BLaER1 treated with 17β-estradiol and CSF1 and Interleukin-3, amounts not matched to agents 10 nM and 100 nM (cell line): ENCODE measurements around the gene PNPLA7.
"Not testable (repeated sequence)": the region's sequence is repeated elsewhere in the genome, so short reads cannot be mapped to it uniquely, and the experiment has no call there.

Source experiments
- H3K27ac ChIP-seq, 11 experiments: shearing (Covaris generic); formaldehyde crosslinking; 2 replicates each; pipeline ENCODE4 v1.8.1; 2022
- H3K27me3 ChIP-seq, 11 experiments: shearing (Covaris generic); formaldehyde crosslinking; 2 replicates each; pipeline ENCODE4 v1.8.1; 2022
- H3K36me3 ChIP-seq, 11 experiments: shearing (Covaris generic); formaldehyde crosslinking; 2 replicates each; pipeline ENCODE4 v1.8.1; 2022
- H3K4me1 ChIP-seq, 10 experiments: shearing (Covaris generic); formaldehyde crosslinking; 2 replicates each; pipeline ENCODE4 v1.8.1; 2022
- H3K4me2 ChIP-seq, 11 experiments: shearing (Covaris generic); formaldehyde crosslinking; 2 replicates each; pipeline ENCODE4 v1.8.1; 2022
- H3K4me3 ChIP-seq, 10 experiments: shearing (Covaris generic); formaldehyde crosslinking; 2 replicates each; pipeline ENCODE4 v1.8.1; 2022
- H3K9ac ChIP-seq, 11 experiments: shearing (Covaris generic); formaldehyde crosslinking; 2 replicates each; pipeline ENCODE4 v1.8.1; 2022
- H3K9me3 ChIP-seq, 11 experiments: shearing (Covaris generic); formaldehyde crosslinking; replicated peaks in 1 of 11; 2 replicates each; pipeline ENCODE4 v1.8.1; 2022
- H4K20me1 ChIP-seq, 11 experiments: shearing (Covaris generic); formaldehyde crosslinking; 2 replicates each; pipeline ENCODE4 v1.8.1; 2022
- Cebpa-rat ChIP-seq, 11 experiments: shearing (Covaris generic); IDR thresholded peaks; 2 replicates each; pipeline ENCODE4 v1.8.1; 2022

PNPLA7 gene

DNA sequence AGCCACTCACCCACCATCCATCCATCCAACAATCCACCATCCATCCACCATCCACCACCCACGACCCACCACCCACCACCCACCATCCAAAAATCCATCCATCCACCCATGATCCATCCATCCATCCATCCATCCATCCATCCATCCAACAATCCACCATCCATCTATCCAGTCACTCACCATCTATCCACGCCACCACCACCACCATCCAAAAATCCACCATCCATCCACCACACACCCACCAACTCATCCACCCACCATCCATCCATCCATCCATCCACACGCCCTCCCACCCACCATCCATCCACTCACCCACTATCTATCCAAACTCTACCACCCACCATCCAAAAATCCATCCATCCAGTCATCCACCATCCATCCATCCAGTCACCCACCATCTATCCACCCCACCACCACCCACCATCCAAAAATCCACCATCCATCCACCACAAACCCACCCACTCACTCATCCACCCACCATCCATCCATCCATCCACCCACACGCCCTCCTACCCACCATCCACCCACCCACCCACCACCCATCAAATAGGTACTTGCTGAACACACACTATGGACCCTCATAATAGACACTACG is 19.5 kb upstream of the PNPLA7 start:
- no peak overlapping the region for H3K27ac ChIP-seq
- no peak overlapping the region for H3K4me2 ChIP-seq
- peaks cover 39 to 57% (median 49%) of the 10 kb centered on the region in 11 experiments for H3K36me3 ChIP-seq

DNA sequence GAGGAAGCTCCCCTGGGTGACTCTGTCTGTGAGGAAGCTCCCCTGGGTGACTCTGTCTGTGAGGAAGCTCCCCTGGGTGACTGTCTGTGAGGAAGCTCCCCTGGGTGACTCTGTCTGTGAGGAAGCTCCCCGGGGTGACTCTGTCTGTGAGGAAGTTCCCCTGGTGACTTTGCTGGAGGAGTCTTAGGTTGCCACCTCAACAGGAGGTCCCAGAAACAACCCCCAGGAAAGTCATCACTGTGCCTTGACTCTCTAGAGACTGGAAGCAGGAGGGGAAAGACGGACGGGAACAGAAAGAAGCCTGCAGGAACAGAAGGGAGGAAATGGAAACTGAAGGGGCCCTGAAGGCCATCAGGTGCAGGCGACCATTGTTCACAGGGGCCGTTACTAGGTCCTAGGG is 18.2 kb upstream of the PNPLA7 start:
- peak overlapping the region in 4 of 11 experiments; percentile 4 to 28 (median 8); a peak in 4 of 22 replicates for H3K4me2 ChIP-seq
- H3K27ac ChIP-seq: peak overlapping the region in 2 of 11 experiments; percentile 7 to 13; a peak in 2 of 22 replicates
- peaks cover 0 to 20% (median 17%) of the 10 kb centered on the region in 10 experiments; a peak in 16 of 20 replicates for H3K4me1 ChIP-seq
- H3K36me3 ChIP-seq: peaks cover 39 to 57% (median 49%) of the 10 kb centered on the region in 11 experiments
- H3K27me3 ChIP-seq, H3K9ac ChIP-seq, H3K4me3 ChIP-seq: not testable (repeated sequence)
- H4K20me1 ChIP-seq: peaks cover 0 to 58% (median 24%) of the 10 kb centered on the region in 11 experiments; a peak in 15 of 22 replicates
- H3K9me3 ChIP-seq: peaks cover 0 to 22% (median 0%) of the 10 kb centered on the region in 11 experiments; a peak in 5 of 22 replicates

More for the DNA sequence above, 19.5 kb upstream of the PNPLA7 start:
- peaks cover 2 to 12% (median 10%) of the 10 kb centered on the region in 10 experiments; a peak in 19 of 20 replicates for H3K4me1 ChIP-seq
- H3K27me3 ChIP-seq: no peaks in the 10 kb centered on the region
- H3K9me3 ChIP-seq: peaks cover 0 to 13% (median 0%) of the 10 kb centered on the region in 11 experiments; a peak in 5 of 22 replicates
- no peak for TF ChIP-seq Cebpa-rat (IDR thresholded peaks at IDR 0.05)
- no peak overlapping the region for H3K4me3 ChIP-seq
- H3K9ac ChIP-seq: no peak overlapping the region
- H4K20me1 ChIP-seq: peaks cover 0 to 57% (median 23%) of the 10 kb centered on the region in 11 experiments; a peak in 18 of 22 replicates

DNA sequence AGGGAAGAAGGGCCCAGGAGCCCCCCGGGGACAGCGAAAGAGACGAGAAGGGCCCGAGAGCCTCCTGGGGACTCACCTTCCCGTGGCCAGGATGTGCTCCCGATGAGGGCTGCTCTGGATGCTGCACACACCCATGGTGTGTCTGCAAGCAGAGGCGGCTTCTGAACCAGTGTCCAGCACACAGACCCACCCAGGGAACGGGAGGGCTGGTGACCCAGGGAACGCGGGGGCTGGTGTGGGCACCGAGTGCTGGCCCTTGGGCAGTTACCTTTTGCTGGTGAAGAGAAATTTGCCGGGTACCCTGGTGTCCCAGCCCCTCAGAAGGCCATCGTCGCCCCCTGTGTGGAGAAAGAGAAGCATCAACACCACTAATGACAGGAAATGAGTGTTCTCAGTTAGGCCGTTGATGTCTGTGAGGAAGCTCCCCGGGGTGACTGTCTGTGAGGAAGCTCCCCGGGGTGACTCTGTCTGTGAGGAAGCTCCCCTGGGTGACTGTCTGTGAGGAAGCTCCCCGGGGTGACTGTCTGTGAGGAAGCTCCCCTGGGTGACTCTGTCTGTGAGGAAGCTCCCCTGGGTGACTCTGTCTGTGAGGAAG is 14.7 kb upstream of the PNPLA7 start:
- Histone ChIP-seq H3K4me1 (peaks cover 0 to 20% (median 17%) of the 10 kb centered on the region in 10 experiments; a peak in 16 of 20 replicates), H3K36me3 (peaks cover 40 to 56% (median 48%) of the 10 kb centered on the region in 11 experiments), H3K9me3 (peaks cover 0 to 22% (median 0%) of the 10 kb centered on the region in 11 experiments; a peak in 5 of 22 replicates), H3K27me3 (no peaks in the 10 kb centered on the region), H3K4me3 (no peak overlapping the region), H3K9ac (peak overlapping the region in 2 of 11 experiments; percentile 4 to 27; a peak in 3 of 22 replicates), H4K20me1 (peaks cover 0 to 49% (median 10%) of the 10 kb centered on the region in 11 experiments; a peak in 16 of 22 replicates), H3K27ac (peak overlapping the region in 7 of 11 experiments; percentile 18 to 47 (median 36); a peak in 11 of 22 replicates), H3K4me2 (peak overlapping the region in 6 of 11 experiments; percentile 31 to 59 (median 42); a peak in 10 of 22 replicates)
- no peak for TF ChIP-seq Cebpa-rat (IDR thresholded peaks at IDR 0.05)

DNA sequence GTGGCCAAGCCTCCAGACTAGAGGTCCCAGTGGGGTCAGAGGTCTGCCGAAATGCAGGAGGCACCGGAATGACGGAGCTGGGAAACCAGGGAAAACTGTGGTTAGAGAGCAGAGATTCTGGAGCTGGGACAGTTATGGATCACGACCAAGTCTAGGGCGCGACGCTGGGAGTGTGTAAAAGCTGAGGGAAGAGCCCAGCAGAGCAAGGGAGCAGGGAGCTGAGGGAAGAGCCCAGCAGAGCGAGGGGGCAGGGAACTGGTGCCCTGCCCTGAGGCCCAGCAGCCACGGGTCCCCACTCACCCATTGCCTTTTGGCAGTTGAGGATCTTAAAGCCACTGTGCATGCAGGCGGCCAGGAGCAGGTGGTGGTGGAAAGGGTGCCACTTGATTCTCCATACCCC is 13.9 kb upstream of the PNPLA7 start:
- Histone ChIP-seq H3K4me1 (peaks cover 0 to 20% (median 17%) of the 10 kb centered on the region in 10 experiments; a peak in 16 of 20 replicates), H3K27ac (no peak overlapping the region; a peak in 2 of 22 replicates), H3K9me3 (peaks cover 0 to 22% (median 0%) of the 10 kb centered on the region in 11 experiments; a peak in 5 of 22 replicates), H3K4me2 (peak overlapping the region in 3 of 11 experiments; percentile 31 to 55 (median 43); a peak in 4 of 22 replicates), H3K36me3 (peaks cover 45 to 63% (median 55%) of the 10 kb centered on the region in 11 experiments), H3K9ac (no peak overlapping the region), H3K27me3 (no peaks in the 10 kb centered on the region), H3K4me3 (no peak overlapping the region), H4K20me1 (peaks cover 0 to 45% (median 10%) of the 10 kb centered on the region in 11 experiments; a peak in 16 of 22 replicates)
- TF ChIP-seq Cebpa-rat (IDR thresholded peaks at IDR 0.05): no peak

DNA sequence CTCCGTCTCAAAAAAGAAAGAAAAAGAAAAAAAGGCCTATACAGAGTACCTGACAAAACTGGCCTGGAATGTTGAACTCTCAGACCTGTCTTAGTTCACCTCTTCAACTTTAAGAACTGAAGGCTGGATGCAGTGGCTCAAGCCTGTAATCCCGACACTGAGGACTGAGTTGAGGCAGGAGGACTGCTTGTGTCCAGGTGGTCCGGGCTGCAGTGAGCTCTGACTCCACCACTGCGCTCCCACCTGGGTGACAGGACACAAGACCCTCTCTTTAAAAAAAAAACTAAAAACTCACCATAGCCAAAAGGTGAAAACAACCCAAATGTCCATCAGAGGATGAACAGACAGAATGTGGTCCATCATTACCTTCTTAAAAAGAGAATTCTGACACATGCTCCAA is 7.9 kb upstream of the PNPLA7 start:
- Histone ChIP-seq H3K9me3 (0 out of 22 replicates have a peak, but pooled peaks cover 0 to 4% (median 0%) of the 10 kb centered on the region in 11 experiments), H3K36me3 (peaks cover 72 to 98% (median 86%) of the 10 kb centered on the region in 11 experiments), H3K27me3 (no peaks in the 10 kb centered on the region)

DNA sequence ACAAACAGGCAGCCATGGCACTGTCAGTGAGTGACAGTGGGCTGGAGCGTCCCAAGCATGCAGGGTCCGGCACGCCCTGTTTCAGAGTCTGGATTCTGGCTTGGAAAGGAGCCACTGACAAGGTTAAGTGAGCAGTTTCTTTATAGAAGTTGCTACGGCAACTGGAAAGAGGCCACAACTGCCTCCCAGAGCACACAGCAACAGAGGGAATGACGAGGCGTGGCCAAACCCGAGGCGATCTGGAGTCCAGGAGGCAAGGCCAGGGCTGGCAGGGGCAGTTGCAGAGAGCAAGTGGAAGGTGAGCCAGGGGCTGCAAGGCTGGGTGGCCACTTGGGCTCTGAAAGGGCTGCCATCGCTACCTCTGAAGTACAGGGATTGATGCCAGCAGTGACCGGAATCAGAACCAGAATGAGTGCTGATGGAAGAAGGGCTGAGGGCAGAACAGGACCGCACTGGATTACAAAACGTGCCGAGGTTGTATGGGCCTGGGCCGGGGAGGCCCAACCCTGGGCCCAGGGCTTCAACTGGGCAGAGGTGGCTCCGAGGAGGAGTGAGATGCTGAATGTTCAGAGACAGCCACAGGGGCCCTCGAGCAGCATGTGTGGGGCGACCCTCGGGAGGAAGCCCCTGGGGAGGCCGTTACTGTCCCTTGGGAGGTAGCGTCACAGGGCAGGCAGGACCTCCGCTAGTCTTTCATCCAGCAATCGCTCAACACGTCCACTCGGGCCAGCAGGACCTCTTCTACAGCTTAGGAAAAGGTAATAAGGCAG is 6.1 kb upstream of the PNPLA7 start:
- peak overlapping the region in 3 of 11 experiments; percentile 9 to 22 (median 14); a peak in 3 of 22 replicates for H3K9ac ChIP-seq
- H3K4me3 ChIP-seq: no peak overlapping the region
- H3K36me3 ChIP-seq: peaks cover 58 to 85% (median 69%) of the 10 kb centered on the region in 11 experiments
- H4K20me1 ChIP-seq: peaks cover 0 to 49% (median 21%) of the 10 kb centered on the region in 11 experiments; a peak in 14 of 22 replicates
- TF ChIP-seq Cebpa-rat (IDR thresholded peaks at IDR 0.05): no peak
- peaks cover 6 to 16% (median 10%) of the 10 kb centered on the region in 10 experiments; a peak in 15 of 20 replicates for H3K4me1 ChIP-seq
- H3K4me2 ChIP-seq: no peak overlapping the region
- 0 out of 22 replicates have a peak, but pooled peaks cover 0 to 4% (median 0%) of the 10 kb centered on the region in 11 experiments for H3K9me3 ChIP-seq
- H3K27me3 ChIP-seq: no peaks in the 10 kb centered on the region
- peak overlapping the region in 1 of 11 experiments; percentile 9; a peak in 1 of 22 replicates for H3K27ac ChIP-seq

More for the DNA sequence above, 7.9 kb upstream of the PNPLA7 start:
- Histone ChIP-seq H3K4me3 (no peak overlapping the region), H3K4me2 (no peak overlapping the region), H3K4me1 (peaks cover 0 to 6% (median under 1%) of the 10 kb centered on the region in 10 experiments; a peak in 2 of 20 replicates), H4K20me1 (peaks cover 0 to 51% (median 30%) of the 10 kb centered on the region in 11 experiments; a peak in 14 of 22 replicates), H3K9ac (no peak overlapping the region), H3K27ac (no peak overlapping the region)
- no peak for TF ChIP-seq Cebpa-rat (IDR thresholded peaks at IDR 0.05)

DNA sequence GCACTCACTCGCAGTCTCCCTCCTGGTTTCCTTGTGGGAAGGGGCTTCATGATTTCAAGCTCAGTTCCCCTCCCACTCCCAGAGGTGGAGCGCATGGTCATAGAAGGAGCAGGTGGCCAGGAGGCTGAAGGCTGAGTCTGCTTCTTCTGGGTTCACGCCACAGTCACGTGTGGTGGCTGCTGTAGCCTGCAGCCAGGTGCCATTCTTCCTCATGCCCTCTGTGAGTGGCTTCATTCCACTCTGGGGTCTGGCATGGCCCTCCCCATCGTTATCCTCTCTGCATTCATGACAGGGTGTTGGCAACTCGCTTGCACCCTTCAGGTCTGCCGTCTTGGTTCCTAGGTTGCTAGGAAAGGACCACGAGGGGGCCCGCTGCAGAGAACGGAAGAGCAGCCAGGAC is 5.0 kb upstream of the PNPLA7 start:
- H3K27ac ChIP-seq: no peak overlapping the region
- H3K4me2 ChIP-seq: no peak overlapping the region
- H3K4me3 ChIP-seq: no peak overlapping the region
- 0 out of 22 replicates have a peak, but pooled peaks cover 0 to 4% (median 0%) of the 10 kb centered on the region in 11 experiments for H3K9me3 ChIP-seq
- TF ChIP-seq Cebpa-rat (IDR thresholded peaks at IDR 0.05): no peak
- H4K20me1 ChIP-seq: peaks cover 0 to 45% (median 21%) of the 10 kb centered on the region in 11 experiments; a peak in 14 of 22 replicates
- no peaks in the 10 kb centered on the region for H3K27me3 ChIP-seq
- H3K4me1 ChIP-seq: peaks cover 7 to 20% (median 13%) of the 10 kb centered on the region in 10 experiments; a peak in 18 of 20 replicates
- H3K36me3 ChIP-seq: peaks cover 53 to 76% (median 63%) of the 10 kb centered on the region in 11 experiments
- H3K9ac ChIP-seq: no peak overlapping the region

DNA sequence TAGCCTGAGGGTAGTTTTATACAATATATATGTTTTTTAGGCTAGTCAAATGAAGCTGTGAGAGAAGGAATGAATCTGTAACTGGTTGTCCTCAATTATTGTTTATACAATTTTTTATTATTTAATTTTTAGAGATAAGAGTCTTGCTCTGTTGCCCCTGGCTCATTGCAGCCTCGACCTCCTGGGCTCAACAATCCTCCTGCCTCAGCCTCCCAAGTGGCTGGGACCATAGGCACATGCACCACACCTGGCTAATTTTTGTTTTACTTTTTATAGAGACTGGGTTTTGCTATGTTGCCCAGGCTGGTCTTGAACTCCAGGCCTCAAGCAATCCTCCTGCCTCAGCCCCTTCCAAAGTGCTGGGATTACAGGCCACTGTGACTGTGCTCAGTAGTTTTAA is 4.1 kb upstream of the PNPLA7 start:
- Histone ChIP-seq H3K9ac (no peak overlapping the region), H3K4me3 (no peak overlapping the region), H3K4me1 (peaks cover 15 to 29% (median 21%) of the 10 kb centered on the region in 10 experiments), H3K4me2 (no peak overlapping the region), H4K20me1 (peaks cover 0 to 47% (median 21%) of the 10 kb centered on the region in 11 experiments; a peak in 14 of 22 replicates), H3K27me3 (no peaks in the 10 kb centered on the region), H3K27ac (no peak overlapping the region), H3K36me3 (peaks cover 45 to 68% (median 54%) of the 10 kb centered on the region in 11 experiments), H3K9me3 (0 out of 22 replicates have a peak, but pooled peaks cover 0 to under 1% (median 0%) of the 10 kb centered on the region in 11 experiments)
- TF ChIP-seq Cebpa-rat (IDR thresholded peaks at IDR 0.05): no peak

DNA sequence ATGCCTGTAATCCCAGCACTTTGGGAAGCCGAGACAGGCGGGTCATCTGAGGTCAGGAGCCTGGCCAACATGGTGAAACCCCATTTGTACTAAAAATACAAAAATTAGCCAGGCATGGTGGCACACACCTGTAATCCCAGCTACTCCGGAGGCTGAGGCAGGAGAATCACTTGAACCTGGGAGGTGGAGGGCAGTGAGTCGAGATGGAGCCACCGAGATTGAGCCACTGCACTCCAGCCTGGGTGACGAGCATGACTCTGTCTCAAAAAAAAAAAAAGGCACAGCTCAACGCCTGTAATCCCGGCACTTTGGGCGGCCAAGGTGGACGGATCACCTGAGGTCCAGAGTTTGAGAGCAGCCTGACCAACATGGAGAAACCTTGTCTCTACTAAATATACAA is 3.5 kb upstream of the PNPLA7 start:
- H3K36me3 ChIP-seq: peaks cover 41 to 61% (median 50%) of the 10 kb centered on the region in 11 experiments

More for the DNA sequence above, 3.5 kb upstream of the PNPLA7 start:
- not testable (repeated sequence) for H3K4me2 ChIP-seq, H3K27me3 ChIP-seq, H3K9me3 ChIP-seq, H3K27ac ChIP-seq, H3K4me3 ChIP-seq, H3K9ac ChIP-seq
- H3K4me1 ChIP-seq: peaks cover 22 to 36% (median 28%) of the 10 kb centered on the region in 10 experiments
- peaks cover 0 to 47% (median 21%) of the 10 kb centered on the region in 11 experiments; a peak in 13 of 22 replicates for H4K20me1 ChIP-seq
